HG03103 (cell line): ENCODE results near the gene ASTL.

Experiments used
- ATAC-seq: cut with Tn5 transposase; IDR thresholded peaks from one replicate; pipeline ENCODE4 v1.9.1; 2021; ENCODE audit warnings: low read depth; ENCODE audit not compliant: unreplicated experiment

The ASTL gene

DNA sequence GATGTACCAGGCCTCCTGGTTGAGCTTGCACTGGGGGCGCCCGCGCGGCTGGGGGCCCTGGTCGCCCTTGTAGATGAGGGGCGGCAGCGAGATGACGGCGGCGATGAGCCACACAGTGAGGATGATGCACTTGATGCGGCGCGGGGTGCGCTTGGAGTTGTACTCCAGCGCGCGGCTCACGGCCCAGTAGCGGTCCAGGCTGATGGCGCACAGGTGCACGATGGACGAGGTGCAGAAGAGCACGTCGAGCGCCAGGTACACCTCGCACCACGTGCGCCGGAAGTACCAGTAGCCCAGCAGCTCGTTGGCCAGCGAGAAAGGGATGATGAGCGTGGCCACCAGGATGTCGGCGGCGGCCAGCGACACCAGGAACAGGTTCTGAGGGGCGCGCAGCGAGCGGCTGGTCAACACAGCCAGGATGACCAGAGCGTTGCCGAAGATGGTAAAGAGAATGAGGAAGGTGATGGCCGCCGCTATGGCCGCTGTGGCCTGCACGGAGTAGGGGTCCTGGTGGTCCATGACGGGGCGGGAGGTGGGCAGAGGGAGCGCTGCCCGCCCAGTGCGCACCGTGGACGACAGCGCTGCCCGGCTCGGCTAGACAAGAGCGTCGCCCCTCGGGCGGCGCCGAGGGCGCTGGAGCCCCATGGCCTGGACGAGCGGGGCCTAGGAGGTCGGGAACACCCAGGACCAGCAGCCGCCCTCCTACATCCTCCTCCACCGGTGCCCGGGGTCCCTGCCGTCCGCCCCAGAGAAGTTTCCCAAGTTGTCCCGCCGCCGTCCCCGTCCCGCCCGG, 22.5 kb downstream of the ASTL start:
- no peak for ATAC-seq

DNA sequence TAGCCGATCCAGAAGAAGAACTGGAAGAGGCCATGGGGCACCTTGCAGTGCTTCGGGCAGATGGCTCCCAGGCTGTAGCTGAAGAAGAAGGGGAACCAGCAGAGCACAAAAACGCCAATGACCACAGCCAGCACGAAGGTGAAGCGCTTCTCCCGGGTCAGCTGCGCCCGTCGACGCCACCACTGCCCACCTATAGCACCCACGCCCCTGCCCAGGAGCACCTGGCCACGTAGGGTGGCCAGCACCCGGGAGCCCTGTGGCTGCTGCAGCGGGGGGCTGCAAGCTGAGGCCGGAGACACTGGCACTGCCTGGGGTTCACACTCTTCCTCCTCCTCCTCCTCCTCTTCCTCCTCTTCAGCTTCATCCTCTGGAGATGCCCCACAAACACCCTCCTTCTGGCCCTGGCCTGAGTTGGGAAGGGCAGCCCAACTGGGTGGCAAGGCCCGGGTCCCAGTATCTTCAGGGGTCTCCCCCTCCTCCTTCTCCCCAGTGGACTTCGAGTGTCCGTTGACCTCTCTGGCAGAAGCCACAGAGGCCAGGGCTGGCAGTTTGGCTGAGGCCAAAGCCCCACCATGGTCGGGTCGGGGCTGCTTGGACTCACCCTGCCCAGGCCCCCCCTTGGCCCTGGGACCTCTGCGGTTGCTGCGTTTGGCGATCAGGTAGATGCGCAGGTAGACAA, 23.3 kb downstream of the ASTL start:
- ATAC-seq = no peak

DNA sequence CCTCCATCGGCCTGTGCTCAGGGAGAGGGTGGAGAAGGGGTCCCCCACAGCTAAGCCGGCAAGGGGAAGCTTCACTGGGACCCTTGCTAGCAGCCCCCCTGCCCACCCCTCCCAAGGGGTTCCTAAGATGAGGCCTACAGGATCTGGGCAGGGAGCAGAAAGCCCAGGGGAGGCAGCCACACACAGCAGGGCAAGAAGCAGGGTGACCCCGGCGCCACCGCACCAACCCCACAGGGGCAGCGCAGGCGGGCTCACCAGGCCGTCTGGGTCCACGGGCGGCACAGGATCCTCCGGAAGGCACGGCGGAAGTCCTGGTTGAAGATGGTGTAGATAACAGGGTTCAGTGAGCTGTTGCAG, 23.8 kb downstream of the ASTL start:
- ATAC-seq = no peak

DNA sequence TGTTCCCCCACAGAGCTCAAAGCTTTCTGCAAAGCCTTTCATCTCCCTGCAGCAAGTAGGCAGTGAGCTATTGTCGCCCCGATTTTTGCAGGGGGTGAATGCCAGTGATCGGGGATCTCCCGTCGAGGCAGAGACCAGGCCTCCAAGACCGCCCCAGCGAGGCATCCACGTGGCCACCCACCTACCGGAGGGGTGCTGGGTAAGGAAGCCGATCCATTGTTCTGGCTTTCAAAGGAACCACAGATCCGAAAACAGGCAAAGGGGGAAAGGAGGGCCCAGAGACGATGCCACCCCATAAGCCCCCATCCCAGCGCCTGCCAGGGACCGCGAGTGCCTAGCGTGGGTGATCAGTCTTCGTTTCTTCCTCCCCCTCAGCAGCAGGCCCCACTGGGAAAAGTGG, 24.4 kb downstream of the ASTL start:
- ATAC-seq = no peak

DNA sequence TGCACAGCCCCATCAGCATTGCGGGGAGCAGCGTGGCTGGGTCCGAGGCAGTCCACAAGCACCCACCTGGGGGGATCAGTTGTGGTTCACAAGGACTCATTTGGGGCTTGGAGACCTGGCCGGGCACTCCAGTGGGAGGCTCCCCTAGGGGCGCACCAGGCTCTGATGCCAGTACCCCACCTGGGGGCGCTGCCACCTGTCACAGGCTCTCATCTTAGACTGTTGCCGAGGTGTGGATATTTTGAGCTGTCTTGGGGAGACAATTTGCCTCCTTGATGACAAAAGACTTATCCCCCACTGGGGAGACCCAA, 25.0 kb downstream of the ASTL start:
- no peak for ATAC-seq

DNA sequence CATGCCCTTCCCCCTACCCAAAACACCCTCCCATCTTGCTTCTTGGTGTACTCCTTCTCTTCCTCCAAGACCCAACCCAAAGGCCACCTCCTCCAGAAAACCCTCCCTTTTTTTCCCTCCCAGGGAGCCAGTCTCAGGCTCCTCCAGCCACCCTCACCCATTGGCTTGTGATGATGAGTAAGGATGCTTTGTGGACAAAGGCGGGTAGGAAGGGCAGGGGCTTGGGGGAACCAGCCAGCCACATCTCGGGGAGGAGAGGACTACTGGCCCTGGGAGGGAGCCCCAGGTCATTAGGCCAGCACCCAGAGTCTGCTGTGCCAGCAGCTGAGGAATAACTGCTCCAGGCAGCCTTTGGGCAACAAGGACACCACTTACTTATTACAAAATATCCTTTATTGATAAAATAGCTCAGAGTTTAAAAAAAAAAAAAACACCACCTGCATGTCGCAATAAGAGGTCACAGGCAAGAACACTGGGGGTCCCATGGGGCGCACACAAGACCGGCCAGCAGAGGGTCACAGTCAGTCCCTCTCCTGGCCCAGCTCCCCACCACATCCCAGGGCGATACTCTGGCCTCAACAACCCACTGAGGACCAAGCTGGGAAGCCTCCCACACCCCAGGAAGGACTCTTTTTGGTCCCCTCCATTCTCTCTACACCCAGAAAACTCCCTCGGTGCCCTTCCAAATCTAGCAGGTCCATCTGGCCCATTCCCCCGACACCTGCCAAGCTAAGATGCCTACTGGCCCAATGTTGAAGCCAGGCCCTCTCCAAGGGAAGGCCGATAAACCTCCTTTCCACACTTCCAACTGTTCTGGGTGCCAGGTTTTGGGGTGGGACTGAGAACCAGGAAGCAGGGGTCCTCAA, 25.6 kb downstream of the ASTL start:
- ATAC-seq = no peak

DNA sequence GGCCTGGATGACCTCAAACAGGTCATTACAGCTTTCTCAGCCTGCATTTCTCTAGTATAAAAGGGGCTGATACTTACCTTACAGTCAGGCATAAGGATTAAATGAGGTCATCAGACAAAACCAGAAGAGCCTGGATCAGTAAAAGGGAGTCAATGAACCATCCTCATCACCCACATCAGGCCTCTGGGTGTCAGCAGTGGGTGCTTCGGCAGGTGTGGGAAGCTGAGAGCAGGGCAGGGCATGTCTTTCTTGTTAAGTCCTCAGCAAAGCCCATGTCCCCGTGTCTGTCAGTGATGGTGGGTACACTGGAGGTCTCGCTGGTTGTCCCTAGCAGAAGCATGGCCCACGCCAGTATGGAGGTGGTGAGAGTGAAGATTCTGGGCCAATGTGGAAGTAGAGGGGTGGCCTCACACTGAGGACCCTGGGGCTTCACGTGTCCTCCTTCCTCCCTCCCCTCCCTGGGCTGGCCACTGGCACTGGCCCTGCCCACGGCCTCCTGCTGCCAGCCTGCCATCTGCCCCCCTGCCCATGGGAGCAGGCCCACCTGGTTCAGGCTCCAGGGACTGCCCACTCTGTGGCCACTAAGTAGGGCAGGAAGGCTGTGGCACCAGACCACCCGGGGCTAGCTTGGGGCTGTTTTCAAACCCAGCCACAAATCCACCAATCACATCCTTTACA, 26.3 kb downstream of the ASTL start:
- ATAC-seq = no peak

DNA sequence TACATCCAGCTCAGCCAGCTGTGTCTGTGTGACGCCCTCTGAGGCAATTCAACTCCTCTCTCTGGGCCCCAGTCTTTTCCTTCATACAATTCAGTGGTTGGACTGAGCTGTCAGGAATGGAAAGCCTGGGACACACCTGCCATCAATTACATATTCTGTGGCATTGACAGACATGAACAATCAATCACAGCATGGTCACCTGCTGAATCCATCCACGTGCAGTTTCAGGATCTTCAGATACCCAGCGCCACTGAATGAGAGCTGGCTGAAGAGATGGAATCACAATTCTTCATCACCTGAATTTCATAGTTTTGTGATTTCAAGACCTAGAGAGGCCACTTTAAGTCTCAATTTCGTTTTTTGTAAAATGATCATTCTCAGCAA, 27.1 kb downstream of the ASTL start:
- ATAC-seq = no peak

DNA sequence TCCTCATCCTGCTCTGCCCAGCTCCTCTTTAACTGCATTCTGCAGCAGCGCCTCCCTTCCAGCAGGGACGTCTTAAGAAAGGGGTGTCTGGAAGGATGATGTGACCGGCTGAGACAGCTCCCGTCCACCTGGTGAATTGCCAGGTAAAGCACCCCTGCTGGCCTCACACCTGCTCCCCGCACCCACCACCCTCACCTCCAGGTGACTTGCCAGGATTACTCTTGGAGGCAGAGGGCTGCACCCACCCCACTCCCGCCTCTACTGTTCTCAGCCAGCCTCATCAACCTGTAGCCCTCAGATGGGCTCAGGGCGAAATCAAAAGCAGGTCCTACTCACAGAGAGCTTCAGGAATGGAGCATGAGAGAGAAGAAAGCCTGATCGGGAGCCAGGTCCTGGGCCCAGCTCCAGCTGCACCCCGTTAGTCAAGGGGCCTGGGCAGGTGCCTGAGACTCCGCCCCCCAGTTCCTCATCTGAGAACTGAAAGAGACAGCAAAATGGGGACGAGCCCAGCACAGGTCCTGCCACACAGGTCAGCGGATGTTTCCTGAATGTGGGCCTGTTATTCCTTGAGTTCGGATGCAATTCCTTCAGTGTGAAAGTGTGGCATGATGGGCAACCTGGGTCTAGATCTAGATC, 27.6 kb downstream of the ASTL start:
- ATAC-seq = no peak

DNA sequence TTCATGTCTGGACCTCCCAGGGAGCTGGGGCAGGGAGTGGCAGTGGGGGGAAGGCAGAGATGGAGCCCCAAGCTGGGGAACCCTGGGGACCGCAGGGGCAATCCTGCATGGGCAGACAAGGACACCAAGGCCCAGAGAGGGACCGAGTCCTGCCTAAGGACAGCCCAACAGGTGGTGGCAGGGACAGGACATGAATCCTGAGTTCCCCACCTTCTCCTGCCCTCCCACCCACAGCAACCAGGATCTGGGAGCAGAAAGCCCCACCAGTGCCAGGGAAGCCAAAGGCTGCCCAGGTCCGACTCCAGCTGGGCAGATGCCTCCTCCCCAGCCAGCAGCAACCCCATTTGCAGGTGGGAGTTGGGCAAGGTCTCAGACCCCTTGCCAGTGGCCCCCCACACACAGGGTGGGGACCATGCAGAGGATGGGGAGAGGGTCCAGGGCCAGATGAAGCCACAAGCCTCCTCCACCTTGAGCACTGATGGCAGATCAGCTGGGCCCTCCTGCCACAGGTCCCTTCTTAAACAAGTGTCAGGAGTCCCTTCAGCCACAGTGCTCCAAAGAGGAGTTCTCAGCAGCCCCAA, 28.3 kb downstream of the ASTL start:
- ATAC-seq = no peak

DNA sequence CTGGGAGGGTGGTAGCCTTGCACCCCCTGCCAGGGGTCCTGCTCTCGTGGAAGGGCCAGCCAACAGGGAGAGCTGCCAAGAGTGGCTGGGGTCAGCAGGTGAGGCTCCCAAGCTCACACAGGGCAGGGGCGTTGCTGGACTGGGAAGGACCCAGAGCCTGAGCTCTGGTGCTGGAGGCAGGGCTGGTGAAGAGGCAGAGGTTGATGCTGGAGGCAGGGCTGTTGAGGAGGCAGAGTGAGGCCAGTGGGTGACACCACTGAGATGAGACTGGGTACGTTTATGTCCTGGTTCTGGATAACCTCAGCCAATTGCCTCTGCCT, 29.0 kb downstream of the ASTL start:
- ATAC-seq = no peak

DNA sequence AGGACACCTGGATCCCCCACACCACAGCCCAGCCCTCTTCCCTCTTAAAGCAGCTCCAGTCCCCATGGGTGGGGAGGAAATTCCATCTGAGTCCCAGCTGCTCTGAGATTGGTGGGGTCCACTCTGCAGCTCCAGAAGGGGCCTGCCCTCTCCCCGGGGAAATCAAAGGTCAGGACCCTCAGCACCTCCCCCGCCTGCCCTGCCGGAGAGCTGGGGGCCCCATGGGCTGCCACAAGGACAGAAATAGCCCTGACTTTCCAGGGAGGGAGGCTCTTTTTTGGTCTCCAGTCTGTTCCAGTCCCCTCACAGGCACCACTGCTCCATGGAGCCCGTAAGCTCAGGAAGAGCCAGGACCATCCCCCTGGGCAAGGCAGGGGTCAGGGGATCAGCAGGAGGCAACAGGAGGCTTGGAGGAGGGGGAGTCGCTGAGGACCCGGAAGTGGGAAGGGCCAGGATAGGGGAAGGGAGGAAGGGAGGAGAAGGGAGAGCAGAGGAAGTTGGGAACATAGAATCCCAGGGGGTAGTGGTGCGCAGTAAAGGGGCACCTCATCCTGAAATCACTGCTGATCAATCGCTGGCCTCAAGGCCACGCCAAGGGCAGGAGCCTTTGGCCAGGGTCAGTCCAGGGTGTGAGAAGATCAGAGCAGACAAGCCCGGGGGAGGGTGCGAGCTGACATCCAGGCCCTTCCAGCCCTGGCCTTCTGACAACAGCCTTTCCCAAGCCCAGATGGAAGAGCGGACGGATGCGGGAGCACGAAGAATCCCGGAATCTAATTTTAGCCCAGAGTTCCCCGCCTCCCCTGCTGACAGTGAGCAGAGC, 29.6 kb downstream of the ASTL start:
- no peak for ATAC-seq

DNA sequence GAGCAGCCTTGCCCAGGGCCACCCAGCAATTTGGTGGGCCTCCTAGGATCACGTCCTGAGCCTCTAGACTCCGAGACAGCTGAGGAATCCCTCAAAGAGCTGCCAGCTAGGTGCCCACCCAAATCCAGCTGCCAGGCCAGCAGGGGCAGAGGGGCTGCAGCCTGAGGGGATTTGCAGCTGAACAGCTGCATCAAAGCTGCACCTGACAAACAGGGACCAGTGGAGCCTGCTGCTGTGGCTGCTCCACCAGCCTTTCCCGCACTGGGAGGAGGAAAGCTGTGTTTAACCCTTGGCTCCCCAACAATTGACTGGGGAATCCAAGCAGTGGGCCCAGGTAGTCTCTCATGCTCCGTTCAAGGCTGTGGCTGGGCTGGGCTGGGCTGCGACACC, 30.2 kb downstream of the ASTL start:
- ATAC-seq = no peak

DNA sequence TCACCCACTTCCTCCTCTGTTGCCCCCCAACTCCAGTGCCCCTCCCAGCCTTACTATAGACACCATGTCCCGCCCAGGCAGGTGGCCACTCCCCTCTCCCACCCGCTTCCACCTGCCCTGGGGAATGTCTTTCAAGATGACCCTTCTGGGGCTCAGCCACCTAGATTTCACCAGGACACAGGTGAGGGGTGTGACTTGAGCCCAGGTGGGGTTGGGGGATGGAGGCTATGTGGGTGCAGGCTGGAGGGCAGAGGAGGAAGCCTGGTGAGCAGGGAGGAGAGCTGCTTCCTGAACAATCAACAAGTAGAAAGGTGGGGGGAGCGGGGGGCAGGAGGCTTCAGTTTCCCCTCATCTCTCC, 30.6 kb downstream of the ASTL start:
- no peak for ATAC-seq

DNA sequence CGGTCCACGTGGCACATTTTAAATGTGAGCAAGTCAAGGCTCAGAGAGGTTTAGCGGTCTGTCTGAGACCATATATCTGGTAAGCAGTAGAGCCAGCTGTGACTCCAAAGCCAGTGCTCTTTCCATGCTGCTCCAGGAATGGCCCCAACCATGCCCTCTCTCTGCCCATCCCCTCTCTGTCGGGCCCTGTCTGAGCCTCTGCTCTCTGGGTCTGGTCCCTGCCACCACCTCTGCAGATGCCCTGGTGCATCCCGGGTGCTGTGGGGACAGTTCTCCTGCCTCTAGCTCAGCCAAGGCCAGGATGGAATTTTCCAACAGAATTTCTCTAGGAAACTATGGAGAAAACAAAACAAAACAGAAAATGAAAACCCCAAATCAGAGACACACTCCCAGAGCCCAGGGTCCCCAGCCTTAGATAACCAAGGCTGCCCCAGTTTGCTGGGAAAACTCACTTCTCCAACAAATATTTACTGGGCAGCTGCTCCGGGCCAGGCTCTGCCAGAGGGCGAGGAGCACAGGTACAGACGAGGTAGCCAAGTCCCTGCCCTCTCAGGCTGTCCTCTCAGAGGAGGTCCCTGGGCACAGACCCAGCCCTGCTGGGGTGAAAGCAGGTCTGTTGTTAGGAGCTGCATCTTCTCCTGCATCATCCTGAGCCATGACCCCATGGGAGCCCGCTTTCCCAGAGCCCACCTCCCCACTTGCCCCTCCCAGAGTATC, 31.2 kb downstream of the ASTL start:
- ATAC-seq = no peak

DNA sequence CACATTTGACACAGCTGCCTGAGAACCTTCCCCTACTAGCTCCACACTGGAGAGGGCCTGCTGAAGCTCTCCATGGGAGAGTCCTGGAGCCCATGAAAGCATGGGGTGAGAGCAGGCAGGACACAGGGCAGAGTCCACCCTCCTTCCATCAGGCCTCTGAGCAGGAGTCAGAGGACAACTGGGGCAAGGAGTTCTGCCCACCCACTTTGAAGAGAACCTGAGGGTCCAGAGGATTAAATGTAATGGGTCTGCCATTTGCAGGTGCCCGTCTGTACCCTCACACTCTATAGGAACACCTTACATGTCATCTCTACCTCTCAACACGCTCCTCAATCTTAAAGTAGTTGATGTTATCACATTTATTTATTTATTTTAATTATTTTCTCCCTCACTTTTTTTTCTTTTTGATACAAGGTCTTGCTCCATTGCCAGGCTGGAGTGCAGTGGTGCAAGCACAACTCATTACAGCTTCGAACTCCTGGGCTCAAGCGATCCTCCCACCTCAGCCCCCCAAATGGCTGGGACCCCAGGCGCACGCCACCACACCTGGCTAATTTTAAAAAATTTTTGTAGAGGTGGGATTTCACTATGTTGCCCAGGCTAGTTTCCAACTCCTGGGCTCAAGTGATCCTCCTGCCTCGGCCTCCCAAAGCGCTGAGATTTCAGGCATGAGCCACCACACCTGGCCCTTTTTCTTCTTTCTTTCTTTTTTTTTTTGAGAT, 32.1 kb downstream of the ASTL start:
- no peak for ATAC-seq

DNA sequence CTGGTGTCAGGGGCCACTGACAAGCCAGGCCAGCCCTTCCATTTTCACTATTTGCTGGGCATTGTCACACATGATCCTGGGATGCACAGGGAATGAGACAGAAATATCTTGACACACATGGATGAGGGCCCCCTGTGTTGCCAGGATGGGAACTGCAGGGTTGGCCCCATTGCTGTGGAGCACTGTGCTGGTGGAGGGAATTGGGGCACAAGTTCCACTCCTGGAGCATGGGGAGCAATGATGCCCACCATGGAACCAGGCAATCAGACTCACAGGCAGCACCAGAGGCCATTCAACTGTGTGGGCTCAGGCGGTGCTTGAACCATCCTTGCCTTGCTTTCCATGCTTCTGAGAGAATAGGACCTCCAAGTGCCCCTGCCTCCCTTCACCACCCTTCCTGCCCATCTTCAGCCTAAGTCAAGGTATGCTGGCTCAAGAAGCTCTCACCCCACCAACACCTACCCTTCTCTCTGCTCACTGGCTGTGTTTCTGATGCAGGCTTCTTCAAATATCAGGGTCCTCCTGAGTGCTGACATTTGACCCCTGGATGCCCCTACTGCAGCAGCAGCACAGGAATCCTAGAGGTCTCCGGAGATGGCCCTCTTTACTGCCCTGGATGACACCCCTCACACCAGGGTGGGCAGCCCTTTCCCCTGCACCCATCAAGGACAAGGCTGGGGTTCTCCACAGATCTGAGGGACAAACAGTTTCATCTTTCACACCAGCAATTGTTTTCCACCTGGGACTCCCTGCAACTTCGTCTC, 33.0 kb downstream of the ASTL start:
- no peak for ATAC-seq

DNA sequence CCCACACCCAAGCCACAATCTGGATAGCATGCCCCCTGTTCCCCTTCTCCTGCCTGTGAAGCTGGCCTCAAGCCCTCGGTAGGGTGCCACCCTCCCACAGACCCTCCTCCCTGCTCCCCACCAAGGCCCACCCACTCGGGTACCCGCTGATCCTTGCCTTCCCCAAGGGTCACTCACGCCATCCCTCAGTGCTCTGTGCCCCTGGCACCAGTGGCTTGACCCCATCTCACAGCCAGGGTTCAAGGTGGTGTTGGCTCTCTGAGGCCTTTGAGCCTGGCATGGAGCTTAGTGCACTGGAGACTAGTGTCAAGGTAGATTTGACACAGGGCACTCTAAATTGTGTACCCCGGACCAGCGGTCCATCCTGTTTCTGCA, 33.8 kb downstream of the ASTL start:
- ATAC-seq = no peak
